Activated T-cell treated with anti-CD3 and anti-CD28 coated beads for 1 hour (primary cell): ENCODE results near the gene EPHB3.

Source experiments
- DNase-seq: peaks from one replicate; pipeline ENCODE4 v3.0.0-alpha.2; 2020; ENCODE audit warnings: low read depth

EPHB3 gene

DNA sequence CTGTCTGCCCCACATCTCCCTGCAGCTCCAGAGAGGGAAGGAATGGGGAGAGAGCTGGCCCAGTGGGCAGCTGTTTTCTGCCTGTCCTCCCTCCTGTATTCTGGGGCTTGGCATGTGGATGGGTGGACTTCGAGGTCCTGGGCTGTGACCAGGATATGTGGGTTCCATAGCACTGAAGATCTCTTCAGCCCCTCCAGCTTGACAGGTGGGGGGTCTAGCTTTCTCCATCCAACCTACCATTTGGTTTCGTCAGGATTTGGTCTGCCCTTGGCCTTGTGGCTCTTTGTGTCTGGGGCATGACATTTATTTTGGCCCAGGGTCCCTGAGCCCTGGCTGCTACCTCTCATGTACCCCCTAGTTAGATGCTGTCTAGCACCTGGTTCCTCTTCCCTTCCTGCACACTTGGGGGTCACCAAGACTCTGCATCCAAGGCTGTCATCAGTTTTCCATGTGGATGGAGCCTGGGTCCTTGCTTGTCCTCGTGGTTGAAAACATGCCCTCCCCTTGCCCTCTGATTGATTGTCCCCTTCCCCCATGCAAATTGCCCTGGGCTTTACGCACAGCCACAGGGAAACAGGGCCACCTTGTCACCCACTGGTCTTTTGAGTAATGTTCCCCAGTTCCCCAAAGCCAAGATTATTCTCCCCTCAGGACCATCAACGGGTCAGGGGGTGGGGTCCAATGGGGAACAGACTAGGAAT lies 3.2 kb downstream of the EPHB3 start:
- no peak for DNase-seq

DNA sequence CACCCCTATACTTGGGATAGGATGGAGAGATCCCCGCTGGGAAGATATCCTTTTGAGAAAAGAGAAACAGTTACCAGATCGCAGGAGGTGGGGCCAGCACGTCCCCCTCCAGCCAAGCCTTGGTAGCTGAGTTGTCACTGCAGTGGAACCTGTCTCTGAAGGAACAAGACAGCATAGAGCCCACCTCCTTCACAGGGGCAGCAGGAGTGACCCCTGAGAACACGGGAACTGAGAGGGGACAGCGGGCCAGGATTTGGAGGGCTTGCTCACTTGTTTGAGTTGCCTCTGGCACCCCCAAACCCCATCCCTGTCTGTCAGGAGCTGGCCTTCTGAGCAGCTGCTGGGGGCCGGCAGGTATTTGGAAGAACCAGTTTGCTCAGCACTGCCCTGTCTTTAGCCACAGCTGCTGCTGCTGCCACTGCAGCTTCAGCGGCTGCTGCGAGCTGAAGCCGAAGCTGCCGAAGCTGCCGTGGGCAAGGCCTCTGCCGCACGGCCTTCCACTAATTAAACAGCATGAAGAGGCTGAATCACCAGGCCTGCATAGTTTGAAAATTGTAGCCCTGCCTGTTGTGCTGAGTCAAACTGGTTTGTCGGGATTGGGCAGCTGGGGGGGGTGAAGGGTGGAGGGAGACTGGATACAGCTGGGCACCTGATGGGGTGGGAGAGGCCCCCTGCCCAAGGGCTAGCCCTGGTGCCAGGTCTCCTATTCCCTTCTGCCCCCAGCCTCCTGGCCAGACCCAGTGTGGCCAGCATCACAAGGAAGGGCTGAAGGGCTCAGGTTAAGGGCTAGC lies 4.0 kb downstream of the EPHB3 start:
- DNase-seq, result no peak

DNA sequence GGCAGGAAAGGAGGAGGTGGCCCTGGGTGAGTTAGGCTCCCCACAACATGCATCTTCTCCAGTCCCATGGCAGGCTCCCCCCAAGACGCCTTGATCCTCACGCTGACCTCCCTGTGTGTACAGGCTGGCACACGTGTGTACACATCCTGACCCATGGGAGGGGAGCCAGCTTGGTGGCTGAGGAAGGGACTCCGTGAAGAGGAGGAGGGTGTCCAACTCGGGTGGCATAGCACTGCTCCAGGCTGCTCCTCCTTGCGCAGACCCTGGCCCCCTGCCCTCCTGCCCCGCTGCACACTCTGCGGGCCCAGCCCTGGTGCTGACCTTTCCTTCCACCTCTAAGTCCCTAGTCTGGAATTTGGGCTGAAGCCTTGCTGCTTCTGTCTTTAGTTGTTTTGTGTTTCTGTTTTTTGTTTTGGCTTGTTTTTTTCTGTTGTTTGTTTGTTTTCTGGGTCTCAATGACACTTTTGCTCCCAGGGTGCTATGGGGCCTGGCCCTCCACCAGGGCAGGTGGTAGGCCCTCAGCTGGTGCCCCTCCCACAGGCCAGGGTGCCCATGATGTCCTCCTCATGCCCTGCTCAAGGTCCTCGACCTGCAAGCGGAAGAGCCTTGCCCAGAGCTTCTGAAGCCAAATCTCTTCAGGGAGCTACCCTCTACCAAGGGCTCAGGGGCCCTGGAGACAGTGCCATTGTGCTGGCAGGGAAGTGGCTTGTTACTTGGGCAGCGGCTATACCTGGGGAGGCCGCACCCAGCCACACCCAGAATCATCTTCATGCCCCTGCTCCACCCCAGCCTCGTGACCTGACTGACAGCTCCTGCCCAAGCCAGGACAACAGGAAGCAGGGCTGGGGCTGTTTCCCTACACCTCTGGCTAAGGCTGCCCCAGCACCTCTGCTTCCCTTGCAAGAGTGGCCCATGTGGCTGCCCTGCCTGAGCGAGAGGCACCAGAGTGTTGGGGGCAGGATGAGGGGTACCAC lies 5.1 kb downstream of the EPHB3 start:
- DNase-seq, result no peak

DNA sequence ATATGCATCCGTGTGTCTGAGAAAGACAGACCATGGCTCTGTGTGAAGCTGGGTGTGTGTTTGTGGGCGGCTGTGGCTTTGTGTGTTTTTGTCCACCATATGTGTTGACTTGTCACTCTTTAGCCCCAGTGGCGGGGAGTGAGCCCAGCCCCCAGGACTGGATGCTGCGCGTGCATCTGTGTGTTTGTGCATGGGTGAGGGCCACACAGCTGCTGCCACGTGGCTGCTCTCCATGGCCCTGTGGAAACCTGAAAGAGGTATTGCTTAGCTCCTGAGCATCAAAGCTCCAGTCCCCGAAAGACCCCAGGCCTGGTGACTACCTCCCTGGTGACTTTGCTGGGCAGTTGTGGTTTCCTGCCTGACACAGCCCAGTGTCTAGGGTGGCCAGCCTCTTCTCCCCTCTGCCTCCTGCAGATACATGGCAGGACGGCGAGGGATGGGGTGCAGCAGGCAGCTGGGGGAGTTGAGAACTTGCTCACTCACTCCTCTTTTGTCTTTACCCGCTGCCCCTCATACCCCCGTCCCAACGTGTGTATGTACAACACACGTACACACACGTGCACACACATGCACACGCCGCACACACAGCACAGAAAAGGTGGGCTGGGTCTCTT lies 6.5 kb downstream of the EPHB3 start:
- no peak for DNase-seq

DNA sequence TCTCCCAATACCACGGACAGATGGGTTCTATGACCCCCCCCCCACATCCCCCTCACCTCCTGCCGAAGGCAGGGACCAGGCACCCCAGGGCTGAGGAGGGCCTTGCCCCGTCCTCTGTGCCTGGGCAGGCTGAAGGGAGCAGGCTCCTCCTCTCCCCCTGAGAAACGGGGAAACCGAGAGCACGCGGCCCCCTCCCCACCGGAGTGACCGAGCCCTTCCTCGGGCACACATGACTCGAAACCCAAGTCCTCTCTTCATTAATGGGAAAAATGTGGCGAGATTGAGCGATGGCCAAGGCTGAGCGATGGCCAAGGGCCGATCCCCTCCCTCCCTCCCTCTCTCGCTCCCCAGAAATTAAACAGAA lies 7.0 kb downstream of the EPHB3 start:
- no peak for DNase-seq

DNA sequence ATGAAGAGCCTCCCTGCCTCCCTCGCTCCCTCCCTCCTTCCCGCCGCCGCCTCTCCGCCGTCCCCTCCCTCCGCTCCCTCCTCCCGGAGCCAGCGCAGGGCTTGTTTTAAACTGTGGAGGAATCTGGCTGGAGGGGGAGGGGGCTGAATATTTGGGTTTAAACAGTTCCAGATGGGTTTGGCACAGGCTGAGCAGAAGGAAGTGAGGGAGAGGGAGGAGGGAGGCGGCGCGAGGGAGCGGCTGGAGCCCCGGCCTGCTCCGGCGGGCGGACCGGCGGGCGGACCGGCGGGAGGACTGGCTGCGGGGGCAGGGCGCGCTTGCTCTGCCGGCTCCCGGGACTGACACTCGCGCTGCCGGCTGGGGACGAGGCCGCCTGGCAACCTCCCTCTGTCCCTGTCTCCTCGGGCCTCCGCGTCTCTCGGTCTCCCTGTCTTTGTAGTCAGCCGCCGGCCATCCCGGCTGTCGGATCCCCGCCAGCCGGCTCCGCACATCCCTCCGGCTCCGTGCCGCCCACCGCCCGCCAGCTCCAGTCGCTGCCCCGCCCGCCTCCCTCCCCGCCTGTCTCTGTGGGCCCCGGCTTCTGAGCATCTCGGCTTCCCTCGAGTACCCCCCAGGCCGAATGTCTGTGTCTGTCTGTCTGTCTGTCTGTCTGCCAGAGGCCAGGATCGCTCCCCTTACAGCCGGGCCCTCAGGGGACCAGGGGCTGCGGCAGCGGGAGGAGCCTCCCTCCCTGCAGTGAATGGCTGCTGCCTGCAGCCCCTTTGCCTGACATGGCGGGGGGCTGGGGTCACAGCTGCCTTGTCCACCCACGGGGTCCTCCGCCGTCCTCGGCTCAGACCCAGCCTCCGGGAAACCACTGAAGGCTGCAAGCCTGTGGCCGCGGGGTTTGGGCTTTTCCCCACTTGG lies 7.6 kb downstream of the EPHB3 start:
- no peak for DNase-seq

DNA sequence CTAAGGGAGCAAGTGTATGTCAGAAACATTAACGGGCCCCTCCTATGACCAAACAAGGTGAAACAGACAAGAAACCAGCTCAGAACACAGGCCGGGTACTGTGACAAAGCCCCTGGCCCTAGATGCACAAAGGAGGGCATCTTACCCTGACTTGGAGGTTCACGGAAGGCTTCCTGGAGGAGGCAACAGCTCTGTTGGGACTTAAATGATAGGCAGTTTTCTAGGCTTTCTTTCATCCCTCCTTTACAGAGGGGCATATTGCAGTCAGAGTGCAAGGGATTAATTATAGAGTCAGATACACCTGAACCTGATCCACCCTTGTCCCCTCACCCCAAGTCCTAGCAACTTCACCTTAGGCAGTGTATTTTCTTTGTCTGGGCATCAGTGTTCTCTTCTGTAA lies 8.4 kb downstream of the EPHB3 start:
- DNase-seq, result no peak

DNA sequence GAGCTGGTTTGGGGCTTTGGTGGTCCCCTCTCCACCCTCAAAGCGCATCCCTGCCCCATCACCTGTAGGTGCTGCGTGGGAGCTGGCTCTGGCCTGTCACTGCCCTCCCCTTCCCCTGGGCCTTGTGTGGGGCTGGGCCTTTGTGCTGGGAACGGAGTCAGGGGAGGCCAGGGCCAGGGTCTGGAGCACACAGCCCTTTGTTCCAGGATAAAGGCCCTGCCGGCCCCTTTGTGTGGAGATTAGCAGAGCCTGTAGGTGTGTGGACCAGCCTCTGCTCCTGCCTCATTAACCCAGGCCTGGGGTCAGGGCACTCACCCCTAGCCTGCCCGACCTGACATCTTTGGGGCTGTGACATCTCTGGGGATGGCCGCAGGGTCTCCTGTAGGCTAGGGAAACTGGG lies 8.9 kb downstream of the EPHB3 start:
- no peak for DNase-seq

DNA sequence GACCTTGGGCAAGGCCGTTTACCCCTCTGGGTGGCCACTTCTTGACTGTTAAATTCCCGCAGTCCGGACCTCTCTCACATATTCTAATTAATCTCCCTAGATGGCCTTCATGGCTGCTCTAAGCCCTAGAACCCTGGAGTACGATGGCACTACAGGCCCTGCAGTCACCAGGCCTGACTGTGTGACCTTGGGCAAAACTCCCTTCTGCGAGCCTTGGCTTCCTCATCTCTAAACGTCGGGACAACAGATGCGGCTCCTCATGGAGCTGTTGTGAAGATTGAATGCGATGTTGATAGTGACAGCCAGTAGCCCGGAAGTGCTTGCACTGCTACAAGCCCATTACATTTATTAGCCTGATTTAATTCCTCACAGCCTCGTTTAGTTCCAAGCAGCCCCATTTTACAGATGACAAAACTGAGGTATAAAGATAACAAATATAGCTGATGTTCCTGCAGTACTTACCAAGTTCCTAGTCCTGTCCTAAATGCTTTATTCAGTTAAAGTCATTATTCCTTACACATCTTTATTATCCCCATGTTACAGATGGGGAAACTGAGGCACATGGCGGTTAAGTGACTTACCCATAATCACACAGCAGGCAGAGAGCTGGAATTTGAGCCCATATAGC lies 10.3 kb downstream of the EPHB3 start:
- no peak for DNase-seq

DNA sequence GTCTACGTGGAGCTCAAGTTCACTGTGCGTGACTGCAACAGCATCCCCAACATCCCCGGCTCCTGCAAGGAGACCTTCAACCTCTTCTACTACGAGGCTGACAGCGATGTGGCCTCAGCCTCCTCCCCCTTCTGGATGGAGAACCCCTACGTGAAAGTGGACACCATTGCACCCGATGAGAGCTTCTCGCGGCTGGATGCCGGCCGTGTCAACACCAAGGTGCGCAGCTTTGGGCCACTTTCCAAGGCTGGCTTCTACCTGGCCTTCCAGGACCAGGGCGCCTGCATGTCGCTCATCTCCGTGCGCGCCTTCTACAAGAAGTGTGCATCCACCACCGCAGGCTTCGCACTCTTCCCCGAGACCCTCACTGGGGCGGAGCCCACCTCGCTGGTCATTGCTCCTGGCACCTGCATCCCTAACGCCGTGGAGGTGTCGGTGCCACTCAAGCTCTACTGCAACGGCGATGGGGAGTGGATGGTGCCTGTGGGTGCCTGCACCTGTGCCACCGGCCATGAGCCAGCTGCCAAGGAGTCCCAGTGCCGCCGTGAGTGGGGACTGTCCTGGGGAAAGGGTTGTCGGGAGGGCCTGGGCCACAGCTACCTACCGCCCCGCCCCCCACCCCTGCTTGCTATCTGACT lies 11.2 kb downstream of the EPHB3 start:
- DNase-seq, result no peak

DNA sequence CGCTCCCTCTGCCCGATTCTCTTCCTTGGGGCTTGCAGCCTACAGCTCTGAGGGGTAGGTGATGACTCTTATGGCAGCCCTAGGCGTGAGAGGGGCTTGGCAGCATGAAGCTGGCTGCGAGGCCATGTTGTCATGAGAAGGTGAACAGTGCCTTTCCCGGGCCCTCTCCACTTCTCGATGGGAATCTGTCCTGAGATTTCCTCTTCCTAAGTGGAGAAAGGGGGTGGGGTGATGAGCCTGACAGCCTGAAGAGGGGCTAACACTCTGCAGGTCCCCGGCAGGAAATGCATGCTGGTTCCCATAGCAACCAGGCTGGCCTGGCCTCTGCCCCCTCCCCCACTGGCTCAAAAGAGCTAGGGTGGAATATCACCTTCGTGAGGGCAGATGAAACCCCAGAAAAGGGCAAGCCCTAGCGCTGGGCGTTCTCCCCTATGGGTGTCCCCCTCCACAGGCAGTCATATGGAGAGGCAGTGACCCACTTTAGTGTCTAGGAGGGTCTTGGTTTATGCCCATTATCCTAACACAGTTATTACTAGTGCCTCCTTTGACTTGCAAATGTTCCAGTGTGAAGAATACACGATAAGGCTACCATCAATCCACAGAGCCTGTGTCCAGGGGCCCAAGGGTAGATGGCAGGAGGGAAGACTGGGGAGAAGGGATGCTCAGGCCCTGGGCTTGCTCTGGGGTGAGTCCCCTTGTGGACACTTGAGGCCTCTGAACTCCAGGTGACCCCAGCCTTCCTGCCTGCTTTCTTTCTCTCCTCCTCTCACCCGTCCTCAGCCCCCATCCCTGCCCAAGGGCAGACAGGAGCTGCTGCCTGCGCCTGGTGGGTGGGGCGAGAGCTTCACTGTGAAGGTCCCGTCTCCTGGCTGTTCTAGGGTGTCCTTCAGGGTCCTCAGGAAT lies 13.2 kb downstream of the EPHB3 start:
- no peak for DNase-seq

DNA sequence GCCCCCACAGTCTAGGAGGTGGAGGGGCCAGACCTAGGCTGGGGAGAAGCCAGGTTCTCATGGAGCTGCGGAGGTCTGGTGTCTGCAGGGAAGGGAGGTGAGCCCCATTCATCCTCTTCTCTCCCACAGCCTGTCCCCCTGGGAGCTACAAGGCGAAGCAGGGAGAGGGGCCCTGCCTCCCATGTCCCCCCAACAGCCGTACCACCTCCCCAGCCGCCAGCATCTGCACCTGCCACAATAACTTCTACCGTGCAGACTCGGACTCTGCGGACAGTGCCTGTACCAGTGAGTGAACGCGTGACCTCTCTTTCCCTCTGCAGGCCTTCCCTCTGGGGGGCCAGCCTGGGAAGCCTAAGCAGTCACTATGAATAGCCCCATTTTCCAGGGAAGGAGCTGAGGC lies 14.1 kb downstream of the EPHB3 start:
- DNase-seq, result no peak

DNA sequence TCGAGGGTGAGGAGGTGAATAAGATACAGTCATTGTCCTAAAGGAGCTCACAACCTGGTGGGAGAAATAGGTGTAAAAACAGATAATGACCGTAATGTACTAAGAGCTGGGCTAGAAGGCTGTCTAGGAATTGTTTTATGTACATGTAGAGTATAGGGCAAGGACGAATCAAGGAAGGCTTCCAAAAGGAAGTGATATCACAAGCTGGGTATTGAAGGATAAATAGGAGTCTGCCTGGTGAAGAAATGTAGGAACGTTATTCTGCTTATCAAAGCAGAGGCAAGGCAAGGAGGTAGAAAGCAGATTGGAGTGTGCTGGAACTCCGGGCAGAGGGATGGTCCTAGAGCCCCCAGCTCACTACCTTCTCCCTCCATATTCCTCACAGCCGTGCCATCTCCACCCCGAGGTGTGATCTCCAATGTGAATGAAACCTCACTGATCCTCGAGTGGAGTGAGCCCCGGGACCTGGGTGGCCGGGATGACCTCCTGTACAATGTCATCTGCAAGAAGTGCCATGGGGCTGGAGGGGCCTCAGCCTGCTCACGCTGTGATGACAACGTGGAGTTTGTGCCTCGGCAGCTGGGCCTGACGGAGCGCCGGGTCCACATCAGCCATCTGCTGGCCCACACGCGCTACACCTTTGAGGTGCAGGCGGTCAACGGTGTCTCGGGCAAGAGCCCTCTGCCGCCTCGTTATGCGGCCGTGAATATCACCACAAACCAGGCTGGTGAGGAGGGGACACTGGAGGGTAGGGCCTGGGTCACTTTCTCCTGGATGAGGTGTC lies 15.1 kb downstream of the EPHB3 start:
- DNase-seq, result no peak

DNA sequence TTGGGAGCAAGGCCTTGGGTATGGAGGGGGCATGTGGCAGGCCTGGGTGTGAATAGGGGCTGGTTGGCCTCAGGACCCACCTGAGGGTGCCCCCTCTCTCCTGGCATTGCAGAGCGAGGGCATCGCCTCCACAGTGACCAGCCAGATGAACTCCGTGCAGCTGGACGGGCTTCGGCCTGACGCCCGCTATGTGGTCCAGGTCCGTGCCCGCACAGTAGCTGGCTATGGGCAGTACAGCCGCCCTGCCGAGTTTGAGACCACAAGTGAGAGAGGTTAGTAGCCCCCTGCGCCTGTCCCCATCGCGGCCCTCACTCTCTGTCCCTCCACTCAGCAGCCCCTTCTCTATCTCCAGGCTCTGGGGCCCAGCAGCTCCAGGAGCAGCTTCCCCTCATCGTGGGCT lies 16.0 kb downstream of the EPHB3 start:
- DNase-seq, result no peak

DNA sequence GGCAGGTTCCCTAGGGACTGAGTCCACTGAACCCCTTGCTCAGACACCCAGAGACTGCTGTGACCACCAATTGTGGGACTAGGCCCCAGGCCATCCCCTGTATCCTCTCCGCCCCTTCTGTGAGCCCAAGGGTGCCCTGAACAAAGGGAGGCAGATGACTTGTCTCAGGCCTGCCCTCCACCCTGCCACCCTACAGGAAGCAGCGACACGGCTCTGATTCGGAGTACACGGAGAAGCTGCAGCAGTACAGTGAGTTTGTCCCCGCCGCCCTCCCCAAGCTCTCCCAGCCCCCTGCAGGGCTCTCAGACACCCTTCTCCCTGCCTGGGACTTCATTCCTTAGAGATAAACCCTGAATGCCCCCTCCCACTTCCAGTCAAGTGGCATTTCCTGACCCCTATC lies 16.6 kb downstream of the EPHB3 start:
- DNase-seq, result no peak

DNA sequence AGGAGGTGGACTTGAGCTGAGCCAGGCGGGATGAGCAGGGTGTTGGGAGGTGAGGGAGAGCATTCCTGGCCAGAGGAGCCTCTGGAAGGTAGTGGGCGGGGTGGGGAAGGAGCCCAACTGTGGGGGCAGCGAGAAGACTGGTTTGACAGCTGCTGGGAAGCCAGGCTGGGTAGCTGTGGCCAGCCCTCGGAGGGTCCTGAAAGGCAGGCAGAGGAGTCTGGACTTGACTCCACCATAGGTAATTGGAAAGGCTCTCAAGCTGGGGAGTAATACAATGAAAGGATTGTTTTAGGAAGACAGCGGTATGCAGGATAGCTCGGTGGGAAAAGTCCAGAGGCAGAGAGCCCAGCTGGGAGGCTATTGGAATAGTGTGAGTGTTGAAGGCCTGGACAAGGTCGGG lies 17.2 kb downstream of the EPHB3 start:
- no peak for DNase-seq

DNA sequence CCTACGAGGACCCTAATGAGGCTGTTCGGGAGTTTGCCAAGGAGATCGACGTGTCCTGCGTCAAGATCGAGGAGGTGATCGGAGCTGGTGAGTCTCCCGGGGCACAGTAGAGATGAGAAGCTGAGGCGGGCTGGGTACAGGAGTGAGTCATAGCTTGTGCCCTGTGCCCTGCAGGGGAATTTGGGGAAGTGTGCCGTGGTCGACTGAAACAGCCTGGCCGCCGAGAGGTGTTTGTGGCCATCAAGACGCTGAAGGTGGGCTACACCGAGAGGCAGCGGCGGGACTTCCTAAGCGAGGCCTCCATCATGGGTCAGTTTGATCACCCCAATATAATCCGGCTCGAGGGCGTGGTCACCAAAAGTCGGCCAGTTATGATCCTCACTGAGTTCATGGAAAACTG lies 17.9 kb downstream of the EPHB3 start:
- DNase-seq, result no peak

DNA sequence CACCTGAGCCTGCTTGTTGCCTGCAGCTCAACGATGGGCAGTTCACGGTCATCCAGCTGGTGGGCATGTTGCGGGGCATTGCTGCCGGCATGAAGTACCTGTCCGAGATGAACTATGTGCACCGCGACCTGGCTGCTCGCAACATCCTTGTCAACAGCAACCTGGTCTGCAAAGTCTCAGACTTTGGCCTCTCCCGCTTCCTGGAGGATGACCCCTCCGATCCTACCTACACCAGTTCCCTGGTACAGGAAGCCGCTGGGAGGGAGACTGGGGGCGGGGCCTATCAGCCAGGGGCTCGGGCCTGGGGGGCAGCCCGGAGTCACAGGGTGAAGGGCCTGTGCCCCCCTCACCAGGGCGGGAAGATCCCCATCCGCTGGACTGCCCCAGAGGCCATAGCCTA lies 18.8 kb downstream of the EPHB3 start:
- no peak for DNase-seq
